K562 (cell line): Measurements from ENCODE around the gene EML2. TPM values are rescaled to one million over a fixed set of nuclear protein-coding genes. Genes with fewer than 3 reads are reported as not detected.
A peak's percentile ranks its signal among the peaks of the same experiment; 100 is the strongest.

Experiments used
- CBX5 ChIP-seq: IDR thresholded peaks from 2 replicates; pipeline ENCODE4 v1.6.1; 2014; ENCODE audit warnings: low read depth, borderline replicate concordance
- CHD4 ChIP-seq: fragments of 200-600 bp; sonication (generic); IDR thresholded peaks from 3 replicates; pipeline ENCODE4 v1.6.1; 2012; ENCODE audit warnings: low read depth, mild to moderate bottlenecking, mixed read lengths, low read length, inconsistent platforms; ENCODE audit not compliant: insufficient read depth, insufficient replicate concordance, poor library complexity, severe bottlenecking
- CHD7 ChIP-seq: fragments of 200-600 bp; sonication (generic); IDR thresholded peaks from one replicate; pipeline ENCODE4 v1.6.1; 2012; ENCODE audit warnings: mild to moderate bottlenecking, low read depth, low read length, inconsistent platforms
- CREM ChIP-seq: IDR thresholded peaks from 2 replicates; pipeline ENCODE4 v1.6.1; 2014; ENCODE audit warnings: antibody characterized with exemption, low read depth
- CXXC5 ChIP-seq: fragments of 250-450 bp; sonication (Bioruptor Pico); IDR thresholded peaks from 2 replicates; pipeline ENCODE4 v1.8.0; 2022; ENCODE audit warnings: inconsistent platforms, mild to moderate bottlenecking, moderate library complexity
- FOS ChIP-seq: IDR thresholded peaks from 3 replicates; pipeline ENCODE4 v1.6.1; 2011; ENCODE audit not compliant: insufficient read length; ENCODE audit errors: extremely low read depth
- GTF2A2 ChIP-seq: IDR thresholded peaks from 2 replicates; pipeline ENCODE4 v1.6.1; 2016; ENCODE audit warnings: mild to moderate bottlenecking, missing genetic modification characterization, missing compliant biosample characterization
- HMG20A ChIP-seq: fragments of 450-650 bp; formaldehyde crosslinking; conservative IDR thresholded peaks from 2 replicates; pipeline ENCODE4 v1.4.0; 2020; ENCODE audit warnings: mild to moderate bottlenecking, mixed read lengths
- IFI16 ChIP-seq: fragments of 250-450 bp; sonication (Bioruptor Pico); IDR thresholded peaks from 2 replicates; pipeline ENCODE4 v2.1.2; 2022; ENCODE audit warnings: mild to moderate bottlenecking, inconsistent platforms
- MAFG ChIP-seq: fragments of 450-650 bp; conservative IDR thresholded peaks from 2 replicates; pipeline ENCODE4 v1.6.1; 2016; ENCODE audit warnings: missing genetic modification characterization, missing compliant biosample characterization
- MTA1 ChIP-seq: fragments of 450-650 bp; IDR thresholded peaks from 2 replicates; pipeline ENCODE4 v1.6.1; 2017; ENCODE audit warnings: borderline replicate concordance
- PTBP1 ChIP-seq: fragments of 200-400 bp; formaldehyde crosslinking; IDR thresholded peaks from 2 replicates; pipeline ENCODE4 v1.6.1; 2017; ENCODE audit warnings: low read depth, low read length
- RCOR1 ChIP-seq, 2 experiments: IDR thresholded peaks; 2 replicates each; pipeline ENCODE4 v1.6.1; 2012; ENCODE audit warnings: low read depth in 2 of 2, low read length in 2 of 2, borderline replicate concordance in 1 of 2, improper control_type of control experiment in 1 of 2
- SIN3B ChIP-seq: fragments of 450-650 bp; IDR thresholded peaks from 2 replicates; pipeline ENCODE4 v1.6.1; 2017; ENCODE audit warnings: low read depth, mild to moderate bottlenecking, moderate library complexity
- XRCC3 ChIP-seq: fragments of 450-650 bp; IDR thresholded peaks from 2 replicates; pipeline ENCODE4 v1.6.1; 2017; ENCODE audit warnings: mild to moderate bottlenecking, moderate library complexity
- ZBTB12 ChIP-seq: fragments of 250-450 bp; sonication (Bioruptor Pico); IDR thresholded peaks from 2 replicates; pipeline ENCODE4 v1.4.0; 2020
- ZNF282 ChIP-seq: sonication (generic); formaldehyde crosslinking; IDR thresholded peaks from 2 replicates; pipeline ENCODE4 v1.8.1; 2023; ENCODE audit warnings: missing genetic modification reagents
- ZSCAN29 ChIP-seq: fragments of 450-650 bp; IDR thresholded peaks from 2 replicates; pipeline ENCODE4 v1.6.1; 2017
- polyA plus RNA-seq, 8 experiments: library from polyadenylated mRNA; depleted of rRNA in 4 of 8; stranded (reverse) in 5 of 8; unstranded in 3 of 8; fragments of >200 nt; fragmentation: Nextera tagmentation in 2 of 8; fragmentation: Illumina TruSeq in 1 of 8; extraction: Ambion mirVana in 2 of 8; extraction: Trizol in 1 of 8; gene quantifications; 2 replicates each; pipeline versions ENCODE4 v1.2.1 to v1.2.3, GENCODE V29; 2011 to 2014; ENCODE audit warnings: inconsistent platforms in 1 of 8, missing spikeins in 1 of 8
- total RNA-seq, 7 experiments: library from RNA; depleted of rRNA in 6 of 7; stranded (reverse); fragments of >200 nt in 6 of 7; fragmentation: Illumina TruSeq in 2 of 7; extraction: Trizol in 2 of 7; gene quantifications; 2 replicates each; pipeline versions ENCODE4 v1.2.1 to v1.2.3, GENCODE V29; 2011 to 2021; ENCODE audit warnings: low replicate concordance in 1 of 7

Gene EML2
- total and polyA plus RNA-seq, 9 of the 15 experiments (the other 6 are each of a cell fraction or from before 2014, with no cell fraction given), result 2.6 to 69.6 (median 24.8) TPM

- peak; percentile 97 for TF ChIP-seq FOS
- TF ChIP-seq GTF2A2 (tag), result no peak
- TF ChIP-seq CBX5, result no peak
- no peak for TF ChIP-seq XRCC3
- TF ChIP-seq PTBP1, result peak; percentile 88; the same call in 1 of the 2 replicates
- peak; percentile 81 for TF ChIP-seq CXXC5 (CRISPR knock-in tag)
- no peak for TF ChIP-seq SIN3B
- TF ChIP-seq HMG20A (CRISPR knock-in tag), result no peak
- TF ChIP-seq RCOR1 (IDR thresholded peaks at IDR 0.05; ENCODE audit: borderline replicate concordance in 1 of 2, low read depth in 2 of 2, low read length in 2 of 2), result peak in 1 of 2 experiments; percentile 95; a peak in 2 of 4 replicates
- no peak for TF ChIP-seq IFI16 (CRISPR knock-in tag)
- no peak for TF ChIP-seq ZBTB12
- peak; percentile 71 for TF ChIP-seq CREM
- TF ChIP-seq CHD7, result no peak
- TF ChIP-seq ZNF282, result no peak
- TF ChIP-seq ZSCAN29, result peak; percentile 90
- TF ChIP-seq MAFG (tag), result no peak
- no peak for TF ChIP-seq CHD4
- peak; percentile 76; the same call in 1 of the 2 replicates for TF ChIP-seq MTA1
These were observed 6.6 kb upstream of the EML2 start (continued) for GRCh38 chr19:45645631-45646344.
